ENCODE data around the gene STARD13.
"Not testable (repeated sequence)": the region's sequence is repeated elsewhere in the genome, so short reads cannot be mapped to it uniquely, and the experiment has no call there.

Gene STARD13

DNA sequence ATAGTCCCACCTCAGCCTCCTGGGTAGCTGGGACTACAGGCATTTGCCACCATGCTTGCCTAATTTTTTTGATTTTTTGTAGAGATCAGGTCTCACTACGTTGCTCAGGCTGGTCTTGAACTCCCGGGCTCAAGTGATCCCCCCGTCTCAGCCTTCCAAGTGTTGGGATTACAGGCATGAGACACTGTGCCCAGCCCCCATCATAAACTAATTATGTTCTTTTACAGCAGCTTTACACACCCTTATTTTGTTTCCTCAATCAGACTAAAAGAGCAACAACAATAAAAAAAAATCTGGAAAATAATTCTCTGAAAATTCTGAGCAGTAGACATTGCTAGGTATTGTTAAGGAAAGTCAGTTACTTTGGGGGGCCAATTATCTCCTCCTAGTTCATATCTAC is 35.7 kb downstream of the STARD13 start:
- DNase-seq = no peak

DNA sequence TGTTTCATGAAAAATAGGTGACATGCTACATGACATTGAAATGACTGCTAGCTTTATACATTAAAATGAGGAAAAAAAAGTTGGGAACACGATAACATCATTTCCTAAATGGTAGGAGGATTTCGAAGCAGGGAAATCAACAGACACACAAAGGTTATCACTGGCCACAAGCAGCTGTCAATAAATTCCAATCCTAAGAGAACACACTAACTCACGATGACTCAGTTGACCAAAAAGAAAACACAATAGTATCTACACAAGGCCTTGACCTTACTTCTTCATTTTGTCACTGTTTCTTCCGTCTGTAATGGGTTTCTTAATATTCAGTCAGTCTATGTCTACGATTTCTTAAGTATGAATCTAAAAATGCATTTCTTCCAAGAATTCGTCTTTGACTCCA is 36.5 kb downstream of the STARD13 start:
- no peak for DNase-seq

DNA sequence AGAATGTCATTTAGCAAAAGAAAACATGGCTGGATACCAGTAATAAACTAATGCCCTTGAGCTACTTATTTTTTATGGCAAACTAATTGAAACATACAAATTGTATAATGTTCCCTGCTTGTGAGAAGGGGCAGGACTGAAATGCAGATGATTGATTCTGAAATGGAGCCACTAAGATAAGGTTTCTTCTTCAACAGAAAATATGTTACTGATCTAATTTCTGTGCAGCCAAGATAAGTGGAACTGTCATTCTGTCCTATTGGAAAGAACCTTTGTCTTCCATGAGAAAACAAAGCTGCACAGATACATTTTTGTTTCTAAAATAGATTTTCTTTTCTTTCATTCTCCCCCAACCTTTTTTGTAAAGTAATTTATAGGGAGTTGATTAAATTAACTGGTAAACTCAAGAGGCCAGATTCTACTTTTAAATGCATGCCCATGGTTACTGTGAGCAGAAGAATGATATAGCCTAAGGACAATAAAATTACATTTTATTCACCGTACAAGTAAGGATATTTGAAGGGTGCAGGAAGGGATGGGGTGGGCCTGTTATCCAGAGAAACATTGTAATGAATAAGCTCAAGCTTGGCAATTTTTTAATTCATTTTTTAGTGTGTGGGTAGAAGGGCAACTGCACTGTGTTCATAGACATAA is 39.9 kb downstream of the STARD13 start:
- DNase-seq = no peak

- no peak for DNase-seq
Observed at GRCh38 chr13:33244907-33245287, 40.7 kb downstream of the STARD13 start.

DNA sequence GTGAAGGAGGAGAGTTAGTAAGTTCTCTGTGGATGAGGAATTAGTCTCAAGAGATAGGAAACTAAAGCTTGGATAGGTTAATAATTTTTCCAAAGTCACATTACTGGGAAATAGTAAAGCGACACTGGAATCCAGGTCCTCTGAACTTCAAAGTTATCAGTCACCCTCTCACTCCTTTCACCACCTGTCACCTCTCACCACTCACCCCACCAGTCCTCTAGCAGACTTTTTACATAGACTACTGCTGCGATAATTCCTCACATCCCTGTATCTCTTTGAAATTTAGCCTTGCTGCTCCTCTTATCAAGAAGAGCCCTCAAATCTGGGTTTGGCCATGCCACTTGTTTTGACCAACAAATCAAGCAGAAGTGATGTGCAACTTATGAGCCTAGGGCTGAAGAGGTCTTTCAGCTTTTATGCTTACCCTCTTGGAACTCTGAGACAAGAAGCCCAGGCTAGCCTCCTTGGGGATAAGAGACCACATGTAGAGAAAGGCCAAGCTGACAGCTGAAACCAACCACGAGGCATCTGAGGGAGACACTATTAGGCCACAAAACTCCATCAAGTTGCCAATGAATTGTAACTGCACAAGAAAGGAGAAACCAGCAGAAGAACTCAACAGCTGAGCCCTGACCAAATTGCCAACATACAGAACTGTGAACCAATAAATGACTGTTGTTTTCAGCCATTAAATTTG is 41.2 kb downstream of the STARD13 start:
- DNase-seq = no peak

- DNase-seq = no peak
Observed at GRCh38 chr13:33242984-33243617, 42.5 kb downstream of the STARD13 start.

GRCh38 chr13:33242372-33242771 is 43.2 kb downstream of the STARD13 start:
- not testable (repeated sequence) for DNase-seq

- DNase-seq = no peak
Observed at GRCh38 chr13:33236021-33236420, 49.5 kb downstream of the STARD13 start.

DNA sequence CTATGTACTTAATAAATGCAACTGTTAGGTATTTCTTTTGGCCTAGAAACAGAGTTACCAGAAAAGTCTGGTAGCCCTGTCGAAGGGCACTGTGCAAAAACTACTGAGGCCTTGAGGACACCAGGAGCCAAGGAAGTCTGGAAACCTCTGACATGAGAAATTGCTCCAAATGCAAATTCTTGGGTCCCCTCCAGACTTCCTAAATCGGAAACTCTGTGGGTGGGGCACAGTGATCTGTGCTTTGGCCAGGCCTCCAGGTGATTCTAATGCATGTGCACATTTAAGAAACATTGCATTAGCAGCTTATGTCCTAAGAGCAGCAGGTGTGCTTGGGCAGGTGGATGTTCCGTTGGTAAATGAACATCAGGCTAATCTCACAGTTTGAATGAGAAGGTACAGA is 50.0 kb downstream of the STARD13 start:
- DNase-seq = no peak

GRCh38 chr13:33235078-33235477 is 50.5 kb downstream of the STARD13 start:
- no peak for DNase-seq

DNA sequence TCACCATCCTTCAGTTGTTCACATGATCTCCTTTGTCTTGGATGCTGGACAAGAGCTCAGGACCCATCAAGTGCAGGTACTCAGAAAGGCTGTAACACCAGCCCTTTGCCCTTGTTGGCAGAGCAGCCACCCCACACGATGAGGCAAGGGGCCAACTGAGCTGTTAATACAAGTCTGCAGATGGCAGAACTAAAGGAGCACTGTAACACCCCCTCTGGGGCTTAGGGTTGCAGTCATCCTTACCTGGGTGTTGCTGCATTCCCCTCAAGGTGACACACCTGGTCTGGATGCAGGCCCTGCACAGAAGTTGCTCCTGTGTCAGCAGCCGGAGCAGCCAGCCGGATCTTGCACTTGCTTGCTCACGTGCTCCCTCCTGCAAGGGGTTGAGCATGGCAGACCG is 52.0 kb downstream of the STARD13 start:
- DNase-seq = no peak

DNA sequence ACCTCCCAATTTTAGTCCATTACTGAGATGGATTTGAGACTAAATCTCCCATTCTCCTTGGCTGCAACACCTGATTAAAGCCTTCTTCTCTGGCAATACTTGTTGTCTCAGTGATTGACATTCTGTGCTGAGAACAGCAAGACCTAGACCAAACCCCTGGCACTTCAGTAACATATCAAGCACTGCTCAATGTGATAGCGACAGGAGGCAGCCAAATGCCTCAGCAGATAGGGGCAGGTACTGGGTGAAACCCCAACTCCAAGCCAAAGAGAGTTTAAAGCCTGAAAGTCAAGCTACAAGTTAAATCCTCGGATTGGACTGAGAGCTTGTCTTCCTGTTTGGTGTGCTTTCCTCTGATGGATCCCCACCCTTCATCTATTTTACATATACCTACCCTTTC is 52.7 kb downstream of the STARD13 start:
- no peak for DNase-seq

DNA sequence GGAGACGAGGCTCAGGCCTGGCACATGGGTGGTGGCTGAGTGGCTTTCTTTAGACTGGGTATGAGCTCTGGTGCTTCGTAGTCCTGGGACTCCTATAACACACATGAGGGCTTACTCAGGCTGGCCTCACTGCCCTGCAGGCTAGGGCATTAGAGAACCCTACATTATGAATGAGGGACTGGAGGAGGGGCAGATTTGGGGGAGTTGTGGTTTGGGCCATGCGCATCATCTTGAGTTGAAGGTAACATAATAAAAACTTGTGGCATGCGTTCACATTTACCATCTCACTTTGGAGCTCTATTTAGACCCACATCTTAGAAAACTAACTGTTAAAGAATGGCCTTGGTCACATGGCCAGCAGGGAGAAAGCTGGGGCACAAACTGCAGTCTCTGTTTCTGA is 54.2 kb downstream of the STARD13 start:
- DNase-seq = no peak

GRCh38 chr13:33230178-33230881 is 55.2 kb downstream of the STARD13 start:
- no peak for DNase-seq

GRCh38 chr13:33229446-33230177 is 55.9 kb downstream of the STARD13 start:
- DNase-seq = no peak

GRCh38 chr13:33228648-33229445 is 56.7 kb downstream of the STARD13 start:
- DNase-seq = no peak

- DNase-seq = no peak
Observed at GRCh38 chr13:33227927-33228647, 57.5 kb downstream of the STARD13 start.

DNA sequence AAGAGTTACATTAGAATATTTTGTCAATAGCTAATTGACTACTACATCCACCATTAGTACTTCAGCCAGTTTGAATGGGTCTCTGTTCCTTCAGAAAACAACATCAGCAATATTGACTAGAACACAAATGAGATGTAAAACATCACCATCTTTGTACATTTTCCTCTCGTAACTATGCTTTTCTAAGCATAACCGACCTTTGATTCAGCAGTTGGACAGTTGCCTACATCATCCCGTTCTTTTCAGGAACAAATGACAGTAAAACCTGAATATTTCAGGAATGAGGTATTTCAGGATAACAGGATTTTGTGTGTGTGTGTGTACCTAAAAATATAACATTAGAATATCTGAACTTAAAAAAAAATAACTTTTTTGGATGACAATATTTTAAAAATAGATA is 60.9 kb downstream of the STARD13 start:
- no peak for DNase-seq

- no peak for DNase-seq
Observed at GRCh38 chr13:33224191-33224590, 61.4 kb downstream of the STARD13 start.

- no peak for DNase-seq
Observed at GRCh38 chr13:33219926-33220325, 65.6 kb downstream of the STARD13 start.

DNA sequence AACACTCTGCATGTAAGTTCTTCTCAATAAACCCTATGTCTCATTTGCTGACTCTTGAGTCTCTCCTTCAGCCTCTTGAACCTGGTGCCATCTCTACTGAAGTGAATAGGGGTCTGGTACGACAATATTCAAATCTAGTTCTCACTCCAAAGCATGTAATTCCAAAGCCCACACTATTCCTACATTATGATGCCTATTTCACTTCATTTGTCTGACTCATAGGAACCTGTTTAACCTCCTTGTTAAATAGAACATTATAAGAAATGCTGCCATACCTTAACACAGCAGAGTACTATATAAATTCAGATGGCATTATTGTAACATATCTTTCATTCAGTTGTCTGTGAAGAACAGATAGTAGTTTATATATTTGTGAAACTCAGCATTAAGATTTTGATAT is 67.1 kb downstream of the STARD13 start:
- no peak for DNase-seq

- DNase-seq = no peak
Observed at GRCh38 chr13:33218020-33218419, 67.5 kb downstream of the STARD13 start.
